HL-60 (cell line): ENCODE data around the gene TMEM86B.

Experiments used
- DNase-seq, 2 experiments: peaks; one replicate each; pipeline ENCODE4 v3.0.0-alpha.2; 2010 to 2020; ENCODE audit warnings: low read depth in 1 of 2, low spot score in 1 of 2
- H3K27ac ChIP-seq: fragments of 250-450 bp; sonication (Bioruptor Pico); replicated peaks from 2 replicates; pipeline ENCODE4 v1.5.1; 2020; ENCODE audit warnings: mild to moderate bottlenecking, moderate library complexity
- H3K27me3 ChIP-seq: fragments of 250-450 bp; sonication (Bioruptor Pico); 2 replicates; pipeline ENCODE4 v1.5.1; 2021; ENCODE audit warnings: mild to moderate bottlenecking, moderate library complexity; ENCODE audit not compliant: insufficient read depth, poor library complexity, severe bottlenecking
- H3K4me3 ChIP-seq: replicated peaks from 2 replicates; pipeline ENCODE4 v1.5.1; 2011; ENCODE audit warnings: mild to moderate bottlenecking, control low read depth, low read length; ENCODE audit not compliant: insufficient read depth
- CTCF ChIP-seq: IDR thresholded peaks from one replicate; pipeline ENCODE4 v1.5.1; 2011; ENCODE audit warnings: low read length, control low read depth, inconsistent platforms; ENCODE audit not compliant: insufficient read depth
- GABPA ChIP-seq: IDR thresholded peaks from 2 replicates; pipeline ENCODE4 v1.6.1; 2012; ENCODE audit warnings: low read depth
- POLR2AphosphoS5 ChIP-seq: IDR thresholded peaks from 2 replicates; pipeline ENCODE4 v1.6.1; 2012; ENCODE audit warnings: low read depth
- REST ChIP-seq: IDR thresholded peaks from 2 replicates; pipeline ENCODE4 v1.6.1; 2012; ENCODE audit warnings: low read depth; ENCODE audit not compliant: insufficient replicate concordance
- SPI1 ChIP-seq: IDR thresholded peaks from 2 replicates; pipeline ENCODE4 v1.6.1; 2012; ENCODE audit warnings: low read depth, mild to moderate bottlenecking, borderline replicate concordance

TMEM86B gene

GRCh38 chr19:55261671-55262126 is 33.1 kb upstream of the TMEM86B start:
- no peak for TF ChIP-seq SPI1
- no peak overlapping the region for H3K4me3 ChIP-seq
- H3K27me3 ChIP-seq = no peaks in the 10 kb centered on the region
- DNase-seq = no peak
- no peak overlapping the region for H3K27ac ChIP-seq

- TF ChIP-seq POLR2AphosphoS5 = no peak
- TF ChIP-seq SPI1 = no peak
- TF ChIP-seq CTCF = no peak
- TF ChIP-seq GABPA = 0 out of 2 replicates have a peak, but pooled peaks have one; percentile 19
- TF ChIP-seq REST = no peak
- peak overlapping the region; percentile 98 for H3K27ac ChIP-seq
- DNase-seq = peak in 1 of 2 experiments; percentile 20
- H3K4me3 ChIP-seq = peak overlapping the region; percentile 35
- no peaks in the 10 kb centered on the region for H3K27me3 ChIP-seq
Observed at GRCh38 chr19:55259540-55260210, 31.1 kb upstream of the TMEM86B start.

GRCh38 chr19:55258828-55259539 is 30.4 kb upstream of the TMEM86B start, which contains the start of gene PPP6R1:
TSS of gene PPP6R1 (minus strand) at chr19:55259017. CDS start at chr19:55247103, 11,914 bp downstream.
- H3K27me3 ChIP-seq = no peaks in the 10 kb centered on the region
- TF ChIP-seq GABPA = peak; percentile 65
- peak; percentile 92 for TF ChIP-seq POLR2AphosphoS5
- TF ChIP-seq REST = peak; percentile 67
- TF ChIP-seq CTCF = no peak
- TF ChIP-seq SPI1 = no peak; the same call in 1 of the 2 replicates
- peak; percentile 99 for DNase-seq
- H3K27ac ChIP-seq = peak within 1 kb of the TSS; percentile 98
- peak within 1 kb of the TSS; percentile 75 for H3K4me3 ChIP-seq

GRCh38 chr19:55258476-55258827 is 29.9 kb upstream of the TMEM86B start:
- Histone ChIP-seq H3K27ac (peak overlapping the region; percentile 98), H3K27me3 (no peaks in the 10 kb centered on the region), H3K4me3 (peak overlapping the region; percentile 75)
- TF ChIP-seq POLR2AphosphoS5 = no peak
- TF ChIP-seq REST = no peak
- no peak for TF ChIP-seq GABPA
- TF ChIP-seq CTCF = no peak
- no peak for TF ChIP-seq SPI1
- DNase-seq = no peak
